Activated T-helper 9 cell treated with anti-CD3 and anti-CD28 coated beads, Interleukin-2, amount 50 U/mL, for 16 hours (primary cell): ENCODE data around the gene ARL13B.
"Not testable (repeated sequence)": the region's sequence is repeated elsewhere in the genome, so short reads cannot be mapped to it uniquely, and the experiment has no call there.

Source experiments
- DNase-seq: peaks from one replicate; pipeline ENCODE4 v3.0.0-alpha.2; 2020; ENCODE audit warnings: low read depth

ARL13B gene

GRCh38 chr3:94063496-94064119, 83.7 kb downstream of the ARL13B start:
- no peak for DNase-seq

- no peak for DNase-seq
These were observed 84.4 kb downstream of the ARL13B start for GRCh38 chr3:94064243-94064860.

GRCh38 chr3:94065122-94065521, 85.2 kb downstream of the ARL13B start:
- DNase-seq = no peak

- no peak for DNase-seq
These were observed 86.0 kb downstream of the ARL13B start for GRCh38 chr3:94065819-94066480.

GRCh38 chr3:94066506-94067500, 86.8 kb downstream of the ARL13B start:
- DNase-seq = no peak

- no peak for DNase-seq
These were observed 89.3 kb downstream of the ARL13B start for GRCh38 chr3:94069194-94069813.

- DNase-seq = no peak
These were observed 90.5 kb downstream of the ARL13B start for GRCh38 chr3:94070341-94070911.

GRCh38 chr3:94071713-94072284, 91.8 kb downstream of the ARL13B start:
- DNase-seq = no peak

- DNase-seq = no peak
These were observed 96.1 kb downstream of the ARL13B start for GRCh38 chr3:94076055-94076454.

GRCh38 chr3:94080552-94080951, 100.6 kb downstream of the ARL13B start:
- DNase-seq = not testable (repeated sequence)

- no peak for DNase-seq
These were observed 101.9 kb downstream of the ARL13B start for GRCh38 chr3:94081884-94082283.

- DNase-seq = no peak
These were observed 102.5 kb downstream of the ARL13B start for GRCh38 chr3:94082391-94082937.

GRCh38 chr3:94083261-94083660, 103.3 kb downstream of the ARL13B start:
- DNase-seq = no peak

GRCh38 chr3:94089126-94089525, 109.2 kb downstream of the ARL13B start:
- no peak for DNase-seq

GRCh38 chr3:94092086-94092485, 112.1 kb downstream of the ARL13B start:
- DNase-seq = no peak

- no peak for DNase-seq
These were observed 113.2 kb downstream of the ARL13B start for GRCh38 chr3:94093151-94093550.

GRCh38 chr3:94095111-94095510, 115.2 kb downstream of the ARL13B start:
- no peak for DNase-seq

GRCh38 chr3:94098452-94098851, 118.5 kb downstream of the ARL13B start:
- no peak for DNase-seq

- DNase-seq = no peak
These were observed 119.4 kb downstream of the ARL13B start for GRCh38 chr3:94099311-94099710.

GRCh38 chr3:94101860-94102259, 121.9 kb downstream of the ARL13B start:
- DNase-seq = no peak
